Measurements from ENCODE around the gene MAP1LC3B2.
A peak's percentile ranks its signal among the peaks of the same experiment; 100 is the strongest.

The MAP1LC3B2 gene

DNA sequence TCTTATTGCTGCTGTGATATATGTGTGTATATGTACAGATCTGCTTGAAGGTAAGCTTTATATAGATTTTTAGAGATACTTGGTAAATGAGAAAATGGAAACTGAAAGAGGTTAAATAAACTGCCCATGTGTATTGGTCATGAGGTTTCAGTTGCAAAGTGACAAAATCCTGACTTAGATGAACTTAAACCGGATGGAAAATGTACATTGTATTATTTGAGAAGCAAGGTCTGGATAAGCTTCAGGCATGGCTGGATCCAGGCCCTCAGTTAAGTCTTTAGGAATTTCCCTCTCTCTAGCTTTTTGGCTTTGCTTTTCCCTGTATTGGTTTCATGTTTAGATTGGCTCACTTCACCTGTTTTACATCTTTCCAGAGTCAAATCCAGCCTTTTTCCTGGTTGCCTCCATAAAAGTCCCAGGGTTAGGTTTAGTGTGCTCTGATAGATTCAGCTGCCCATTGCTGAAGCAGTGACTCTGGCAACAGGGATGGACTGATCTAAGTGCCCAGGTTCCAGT, 21.0 kb upstream of the MAP1LC3B2 start:
- DNase-seq = no peak

DNA sequence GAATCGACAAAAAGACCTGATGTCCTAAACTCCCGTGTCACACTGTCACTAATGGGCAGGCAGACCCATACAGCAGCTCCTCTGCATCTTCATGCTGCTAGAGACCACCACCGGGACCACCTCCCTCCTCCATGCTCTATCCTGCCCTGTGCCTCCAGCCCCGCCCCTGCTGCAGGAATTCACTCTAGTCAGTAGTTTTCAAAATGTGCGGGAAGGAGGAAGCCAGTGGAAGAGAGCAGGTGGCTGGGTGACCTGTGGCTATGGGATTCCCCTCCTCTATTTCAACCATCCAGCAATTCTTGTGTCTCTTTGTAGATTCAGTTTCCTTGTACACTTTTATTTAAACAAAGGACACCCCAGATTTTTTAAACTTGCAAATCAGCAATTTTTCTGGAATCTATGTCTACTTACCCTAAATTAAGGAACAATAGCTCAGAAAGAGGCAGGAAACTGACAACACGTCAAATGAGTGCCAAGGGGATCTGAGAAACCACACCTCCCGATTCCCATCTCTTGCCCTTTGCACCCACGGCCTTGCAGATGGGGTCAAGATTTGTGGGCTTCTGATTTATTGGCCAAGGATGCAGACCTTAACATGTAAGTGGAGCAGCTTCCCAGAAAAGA, 20.4 kb upstream of the MAP1LC3B2 start:
- no peak for DNase-seq

DNA sequence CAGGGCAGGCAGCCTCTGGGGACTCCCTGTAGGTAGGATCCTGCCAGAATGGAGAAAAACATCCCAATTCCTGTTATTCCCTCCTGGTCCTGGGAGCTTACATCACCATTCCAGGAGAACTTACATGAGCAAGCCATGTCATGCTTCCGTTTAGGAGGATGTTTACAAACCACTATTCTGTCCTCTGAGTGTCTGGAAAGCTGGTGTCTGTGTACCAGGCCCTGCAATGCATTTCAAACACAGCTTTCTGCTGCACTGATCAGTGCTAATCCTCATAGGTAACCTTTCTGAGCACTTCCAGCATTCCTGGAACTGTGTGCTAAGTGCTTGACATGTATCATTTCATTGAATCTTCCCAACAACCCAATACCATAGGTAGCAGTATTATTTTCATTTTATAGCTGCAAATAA, 19.8 kb upstream of the MAP1LC3B2 start:
- no peak for DNase-seq

DNA sequence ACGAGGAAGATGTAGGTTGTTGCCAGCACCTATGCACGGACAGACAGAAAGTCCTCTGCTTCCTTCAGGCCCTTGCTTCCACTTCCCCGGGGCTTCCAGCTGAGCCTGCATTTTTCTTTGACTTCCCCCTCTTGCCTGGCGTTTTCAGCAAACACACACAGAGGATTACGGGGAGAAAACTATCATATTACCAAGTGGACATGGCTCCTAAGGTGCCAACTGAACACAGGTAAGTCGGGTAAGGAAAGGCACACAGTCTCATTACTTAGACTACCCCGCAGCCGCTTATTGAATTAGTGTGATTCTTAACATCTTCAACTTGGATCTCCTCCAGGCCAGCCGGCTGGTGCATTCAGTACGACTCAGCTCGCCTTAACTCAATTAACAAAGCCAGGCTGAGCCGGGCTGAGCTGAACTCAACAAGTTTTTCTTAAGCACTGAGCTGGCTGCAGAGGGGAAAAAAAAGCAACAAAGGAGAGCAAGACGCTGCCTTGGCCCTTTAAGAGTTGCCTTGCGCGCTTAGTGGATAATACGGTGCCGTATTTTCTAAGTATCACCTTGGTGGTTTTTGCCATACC, 19.2 kb upstream of the MAP1LC3B2 start:
- peak; percentile 36 to 47 for DNase-seq

DNA sequence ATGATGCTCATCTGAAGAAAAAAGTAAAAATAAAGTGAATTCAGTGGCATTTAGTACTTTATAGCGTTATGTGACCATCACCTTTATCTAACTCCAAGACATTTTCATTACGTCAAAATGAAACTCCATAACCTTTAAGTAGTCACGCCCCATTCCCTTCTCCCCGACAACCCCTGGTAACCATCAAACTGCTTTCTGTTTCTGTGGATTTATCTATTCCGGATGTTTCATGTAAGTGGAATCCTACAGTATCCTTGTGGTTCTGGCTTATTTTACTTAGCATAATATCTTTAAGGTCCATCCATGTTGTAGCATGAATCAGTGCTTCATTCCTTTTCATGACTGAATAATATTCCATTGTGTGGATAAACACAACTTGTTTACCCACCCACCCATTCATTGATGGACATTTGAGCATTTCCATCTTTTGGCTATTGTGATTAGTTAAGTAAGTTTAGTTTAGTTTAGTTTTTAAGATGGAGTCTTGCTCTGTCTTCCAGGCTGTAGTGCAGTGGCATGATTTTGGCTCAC, 18.5 kb upstream of the MAP1LC3B2 start:
- no peak for DNase-seq

DNA sequence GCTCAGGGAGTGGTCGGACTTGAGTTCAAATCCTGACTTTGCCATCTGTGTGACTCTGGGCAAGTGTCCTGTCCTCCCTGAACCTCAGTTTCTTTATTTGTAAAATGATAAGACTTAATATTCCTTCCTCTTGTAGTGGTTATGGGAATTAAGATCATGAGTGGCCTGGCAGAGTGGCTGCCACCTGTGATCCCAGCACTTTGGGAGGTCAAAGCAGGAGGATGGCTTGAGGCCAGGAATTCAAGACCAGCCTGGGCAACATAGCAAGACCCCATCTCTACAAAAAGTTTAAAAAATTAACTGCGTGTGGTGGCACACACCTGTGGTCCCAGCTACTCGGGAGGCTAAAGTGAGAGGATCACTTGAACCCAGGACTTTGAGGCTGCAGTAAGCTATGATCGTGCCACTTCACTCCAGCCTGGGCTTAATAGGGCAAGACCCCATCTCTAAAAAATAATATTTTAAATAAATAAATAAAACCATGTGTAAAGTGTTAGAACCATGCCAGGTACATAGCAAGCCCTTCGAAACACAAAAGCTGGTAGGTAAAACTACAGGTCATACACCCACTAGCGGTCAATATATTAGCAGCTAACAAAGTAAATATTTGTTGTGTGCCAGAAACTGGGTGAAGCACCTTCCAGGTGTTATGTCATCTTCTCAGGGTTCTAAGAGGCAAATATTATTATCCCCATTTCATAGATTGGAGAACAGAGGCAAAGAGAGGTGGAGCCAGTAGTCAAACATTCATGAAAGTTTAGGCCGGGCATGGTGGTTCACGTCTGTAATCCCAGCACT, 17.4 kb upstream of the MAP1LC3B2 start:
- DNase-seq = no peak

DNA sequence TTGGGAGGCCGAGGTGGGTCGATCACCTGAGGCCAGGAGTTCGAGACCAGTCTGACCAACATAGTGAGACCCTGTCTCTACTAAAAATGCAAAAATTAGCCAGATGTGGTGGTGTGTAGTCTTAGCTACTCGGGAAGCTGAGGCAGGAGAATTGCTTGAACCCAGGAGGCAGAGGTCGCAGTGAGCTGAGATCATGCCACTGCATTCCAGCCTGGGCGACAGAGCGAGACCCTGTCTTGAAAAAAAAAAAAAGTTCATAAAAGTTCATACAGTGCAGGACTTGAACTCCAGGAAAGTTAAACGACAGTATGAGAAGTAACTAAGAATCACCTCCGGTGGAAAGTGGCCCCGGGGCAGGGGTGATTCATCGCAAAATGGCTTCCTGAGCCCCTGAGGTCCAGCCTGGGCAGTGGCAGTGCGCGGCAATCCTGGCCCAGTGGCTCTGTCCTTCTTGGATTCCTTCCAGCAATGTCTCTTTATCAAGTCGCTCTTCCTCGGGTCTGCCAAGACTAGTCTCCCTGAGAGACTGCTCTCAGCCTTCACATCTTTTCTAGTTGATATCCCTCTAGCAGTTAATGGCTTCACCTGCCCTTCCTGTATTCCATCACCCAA, 16.7 kb upstream of the MAP1LC3B2 start:
- DNase-seq = no peak

DNA sequence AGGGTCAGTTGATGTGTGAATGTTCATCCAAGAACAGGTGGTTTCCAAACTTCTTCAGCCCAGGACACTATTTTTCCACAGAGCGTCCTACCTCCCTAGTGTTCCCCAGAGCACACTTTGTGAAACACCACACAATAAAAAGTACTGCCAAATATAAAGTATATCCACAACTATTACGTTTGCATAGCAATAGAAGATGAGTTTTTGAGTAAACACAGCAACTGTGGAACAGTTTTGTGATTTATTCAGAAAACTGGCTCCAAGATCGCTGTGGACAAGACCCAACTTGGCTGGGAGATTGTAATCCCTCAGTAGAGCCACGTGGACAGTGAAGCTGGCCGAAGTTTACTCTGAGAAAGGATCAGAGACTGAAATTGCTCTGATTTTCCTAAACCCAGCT, 14.5 kb upstream of the MAP1LC3B2 start:
- no peak for DNase-seq

DNA sequence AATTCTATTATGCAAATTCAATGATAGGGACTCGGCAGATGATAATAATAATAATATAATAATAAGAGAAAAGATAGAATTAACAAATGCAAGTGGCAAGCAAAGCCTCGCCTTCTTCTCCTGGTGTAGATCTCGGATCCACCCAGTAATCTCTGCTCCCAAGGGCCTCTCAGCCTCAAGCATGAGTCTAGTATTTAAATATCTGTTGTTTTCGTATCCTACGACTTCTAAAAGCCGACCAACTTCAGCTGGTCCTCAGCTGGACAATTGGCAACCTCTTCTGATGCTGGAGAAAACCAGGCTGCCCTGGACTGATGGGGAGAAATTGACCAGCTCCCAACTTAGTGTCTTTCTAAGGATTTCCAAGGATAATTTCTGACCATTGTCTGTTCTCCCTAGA, 14.0 kb upstream of the MAP1LC3B2 start:
- no peak for DNase-seq

DNA sequence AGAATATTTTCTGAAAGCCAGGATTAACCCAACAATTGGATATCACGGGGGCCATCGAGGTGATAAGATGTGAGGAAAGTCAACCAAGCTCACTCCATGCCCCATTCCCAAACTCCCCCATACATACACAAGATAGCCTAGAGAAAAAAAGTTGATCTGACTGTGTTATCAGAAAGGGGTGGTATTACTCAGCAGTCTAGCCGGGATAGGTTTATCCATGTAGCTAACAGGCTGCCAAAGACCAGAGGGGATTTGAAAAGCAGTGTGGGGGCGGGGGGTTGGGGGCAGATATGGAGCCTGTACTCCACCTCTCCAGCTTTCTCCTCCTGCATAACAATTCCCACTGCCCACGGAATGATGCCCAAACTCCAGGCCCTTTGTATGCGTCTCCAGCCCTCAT, 13.2 kb upstream of the MAP1LC3B2 start:
- DNase-seq = no peak

DNA sequence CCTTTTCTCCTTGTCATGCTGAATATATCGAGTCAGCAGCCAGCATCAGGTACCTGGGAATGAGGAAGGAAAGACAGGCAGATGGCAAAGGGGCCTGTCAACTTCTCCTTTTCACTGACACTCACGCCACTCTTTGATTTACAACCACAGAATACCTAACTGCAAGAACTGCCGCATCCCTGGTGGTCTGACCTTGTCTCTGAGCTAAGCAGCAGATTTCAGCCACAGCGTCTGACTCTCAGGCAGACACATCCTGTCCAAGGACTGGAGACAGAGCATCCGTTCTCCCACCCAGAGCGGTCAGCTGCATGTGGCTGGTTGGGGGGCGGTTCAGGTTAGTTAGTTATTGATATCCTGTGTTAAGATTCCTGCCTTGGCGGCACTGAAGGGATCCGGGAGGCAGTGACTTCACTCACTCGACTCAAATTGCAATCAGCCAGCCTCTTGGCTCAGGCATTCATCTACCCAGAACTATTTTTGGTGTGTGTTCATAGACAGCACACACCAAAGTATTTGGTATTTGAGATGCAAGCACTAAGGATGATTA, 11.2 kb upstream of the MAP1LC3B2 start:
- peak in 1 of 2 donors; percentile 7 for DNase-seq

DNA sequence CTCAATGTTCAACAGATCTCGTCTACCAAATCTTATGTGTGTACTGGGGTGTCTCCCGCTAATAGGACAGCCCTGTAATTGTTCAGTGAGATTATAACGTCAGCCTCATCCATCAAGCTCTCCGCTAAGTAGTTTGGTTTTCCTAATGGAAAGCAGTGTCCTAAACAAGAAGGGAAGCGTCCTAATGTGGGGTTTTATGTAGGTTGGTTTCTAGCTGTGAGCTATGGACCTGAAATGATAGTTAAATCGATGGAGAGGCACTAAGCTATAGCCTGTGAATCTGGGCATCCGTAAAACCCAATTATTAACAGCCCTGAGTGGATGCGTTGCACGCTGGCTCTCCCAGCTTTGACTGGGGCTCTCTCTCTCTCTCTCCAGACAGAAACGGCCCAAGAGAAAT, 9.2 kb upstream of the MAP1LC3B2 start:
- no peak for DNase-seq

DNA sequence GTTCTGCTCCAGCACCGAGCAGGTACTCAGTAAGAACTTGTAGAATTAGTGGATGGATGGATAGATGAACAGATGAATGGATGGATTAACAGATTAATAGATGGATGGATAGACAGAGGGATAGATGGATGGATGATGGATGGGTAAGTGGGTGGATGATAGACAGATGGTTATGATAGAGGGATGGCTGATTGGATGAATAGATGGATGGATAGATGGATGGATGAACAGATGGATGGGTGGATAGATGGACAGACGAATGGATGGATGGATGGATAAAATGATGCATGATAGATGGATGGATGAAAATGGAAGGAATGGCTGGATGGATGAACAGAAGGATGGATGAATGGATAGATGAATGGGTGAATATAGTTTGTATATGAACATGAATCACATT, 8.0 kb upstream of the MAP1LC3B2 start:
- no peak for DNase-seq

DNA sequence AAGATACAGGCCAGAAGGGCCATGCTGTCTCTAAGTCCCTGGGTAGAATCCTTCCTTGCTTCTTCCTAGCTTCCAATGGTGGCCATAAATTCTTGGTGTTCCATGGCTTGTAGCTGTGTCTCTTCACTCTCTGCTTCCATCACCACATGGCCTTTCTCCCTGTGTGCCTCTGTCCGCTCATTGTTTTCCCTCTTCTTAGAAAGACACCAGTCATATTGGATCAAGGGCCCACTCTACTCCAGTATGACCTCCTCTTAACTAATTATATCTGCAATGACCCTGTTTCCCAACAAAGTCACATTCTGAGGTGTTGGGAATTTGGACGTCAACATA, 7.6 kb upstream of the MAP1LC3B2 start:
- no peak for DNase-seq

DNA sequence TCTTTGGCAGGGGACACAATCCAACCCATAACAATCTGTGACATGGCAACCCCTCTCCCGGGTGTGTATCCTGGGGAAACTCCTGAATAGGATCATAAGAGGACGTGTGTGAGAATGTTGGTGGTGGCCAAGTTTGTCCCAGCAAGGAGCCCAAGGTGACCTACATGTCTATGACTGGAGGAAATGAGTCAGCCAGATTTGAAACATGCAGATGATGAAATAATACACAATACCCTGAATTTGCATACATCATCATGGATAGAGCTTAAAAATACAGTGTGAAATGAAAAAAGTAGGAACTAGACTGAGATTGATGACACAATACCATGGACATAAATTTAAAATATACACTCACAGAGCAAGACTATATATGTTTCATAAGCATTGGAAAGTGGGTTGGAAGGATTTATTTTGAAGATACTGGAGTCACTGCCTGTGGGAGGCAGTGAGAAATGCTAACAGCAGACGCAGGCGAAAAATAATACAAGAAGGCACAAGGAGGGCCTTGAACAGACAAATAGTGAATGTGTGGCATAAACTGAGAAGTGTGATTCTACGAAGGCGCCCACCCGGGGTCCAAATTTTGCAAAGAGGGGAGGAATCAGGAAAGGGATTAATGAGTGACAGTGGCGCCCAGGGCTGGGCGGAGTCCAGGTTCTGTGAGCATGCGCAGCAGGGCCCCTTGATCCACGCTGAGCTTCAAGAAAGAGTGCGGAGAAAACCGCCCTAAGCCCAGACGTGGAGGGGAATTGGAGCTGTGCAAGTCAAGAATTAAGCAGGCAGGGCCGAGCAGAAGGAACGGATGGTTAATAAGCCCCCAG, 7.0 kb upstream of the MAP1LC3B2 start:
- no peak for DNase-seq

DNA sequence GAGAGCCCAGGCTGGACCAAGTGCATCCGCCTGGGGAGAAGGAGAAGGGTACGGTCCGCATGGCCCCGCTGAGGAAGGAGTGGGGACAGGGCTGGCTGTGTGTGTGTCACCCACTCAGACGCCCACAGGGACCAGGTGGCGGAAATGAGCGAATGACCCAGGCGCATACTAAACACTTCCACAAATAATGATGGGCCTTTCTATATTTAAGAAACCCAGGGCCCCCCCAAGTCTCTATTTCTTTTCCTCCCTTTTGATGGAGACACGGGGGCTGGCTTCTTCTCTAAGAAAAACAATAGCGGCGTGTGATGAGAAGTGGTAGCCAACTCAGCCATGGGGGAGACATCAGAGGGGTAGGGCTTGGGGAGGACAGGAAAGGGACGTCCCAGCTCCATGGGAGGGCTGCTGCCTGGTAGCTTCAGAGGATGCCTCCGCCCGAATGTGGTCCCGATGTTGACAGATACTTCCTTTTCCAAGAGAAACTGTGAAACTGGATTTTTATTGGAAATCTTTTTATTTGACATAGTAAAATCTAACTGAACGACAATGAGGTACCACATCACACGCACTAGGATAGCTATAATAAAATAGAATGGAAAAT, 6.3 kb upstream of the MAP1LC3B2 start:
- DNase-seq = no peak

DNA sequence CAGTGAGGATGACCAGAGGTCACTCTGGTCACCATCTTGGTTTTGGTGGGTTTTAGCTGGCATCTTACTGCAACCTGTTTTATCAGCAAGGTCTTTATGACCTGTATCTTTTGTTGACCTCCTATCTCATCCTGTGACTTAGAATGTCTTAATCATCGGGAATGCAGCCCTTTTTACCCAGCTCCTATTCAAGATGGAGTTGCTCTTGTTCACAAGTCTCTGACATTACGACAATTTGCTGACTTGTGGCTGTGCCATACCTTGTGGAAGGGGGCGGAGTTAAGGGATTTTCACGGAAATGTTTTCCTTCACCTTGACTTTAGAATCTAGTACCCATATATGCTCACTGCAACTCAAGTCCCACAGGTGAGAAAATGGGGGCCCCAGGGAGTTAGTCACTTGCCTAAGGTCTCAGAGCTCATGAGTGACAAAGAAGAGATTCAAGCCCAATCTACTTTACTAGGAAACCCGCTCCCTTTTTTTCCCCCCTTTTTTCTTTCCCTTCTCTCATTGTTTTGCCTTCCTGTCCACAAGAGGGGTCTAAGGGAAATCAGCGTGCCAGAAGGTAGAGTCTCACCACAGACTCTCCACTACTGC, 2.7 kb upstream of the MAP1LC3B2 start:
- DNase-seq = no peak

DNA sequence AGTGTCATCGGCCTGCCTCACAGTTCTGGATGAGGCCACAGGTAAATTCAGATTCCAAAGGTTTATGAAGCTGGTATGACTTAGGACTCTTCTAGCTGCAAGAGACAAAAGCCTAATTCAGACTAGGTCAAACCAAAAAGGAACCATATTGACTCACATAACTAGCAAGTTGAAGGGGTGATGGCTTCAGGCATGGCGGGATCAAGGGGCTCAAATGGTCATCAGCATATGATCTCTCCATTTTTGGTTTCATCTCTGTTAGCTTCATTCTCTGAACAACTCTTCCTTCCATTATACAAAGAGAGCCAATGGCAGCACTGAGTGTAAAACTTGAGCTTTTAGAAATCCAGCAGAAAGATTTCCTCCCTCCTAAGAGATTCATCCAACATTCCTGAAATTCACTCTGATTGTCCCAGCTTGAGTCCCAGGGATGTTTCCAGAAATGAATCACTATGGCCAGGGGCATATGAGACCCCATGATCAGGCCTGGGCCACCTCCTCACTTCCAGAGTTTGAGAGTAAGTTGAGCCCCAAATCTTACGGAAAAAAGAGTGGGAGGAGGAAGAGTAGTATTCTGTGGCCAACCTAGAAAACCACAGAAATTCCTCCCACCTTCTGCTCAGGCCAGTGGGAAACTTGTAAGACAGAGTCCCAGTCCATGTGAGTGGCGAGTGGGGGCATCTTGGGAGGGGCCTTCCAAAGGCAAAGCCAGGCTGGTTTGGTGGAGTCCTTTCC, 2.0 kb upstream of the MAP1LC3B2 start:
- no peak for DNase-seq

DNA sequence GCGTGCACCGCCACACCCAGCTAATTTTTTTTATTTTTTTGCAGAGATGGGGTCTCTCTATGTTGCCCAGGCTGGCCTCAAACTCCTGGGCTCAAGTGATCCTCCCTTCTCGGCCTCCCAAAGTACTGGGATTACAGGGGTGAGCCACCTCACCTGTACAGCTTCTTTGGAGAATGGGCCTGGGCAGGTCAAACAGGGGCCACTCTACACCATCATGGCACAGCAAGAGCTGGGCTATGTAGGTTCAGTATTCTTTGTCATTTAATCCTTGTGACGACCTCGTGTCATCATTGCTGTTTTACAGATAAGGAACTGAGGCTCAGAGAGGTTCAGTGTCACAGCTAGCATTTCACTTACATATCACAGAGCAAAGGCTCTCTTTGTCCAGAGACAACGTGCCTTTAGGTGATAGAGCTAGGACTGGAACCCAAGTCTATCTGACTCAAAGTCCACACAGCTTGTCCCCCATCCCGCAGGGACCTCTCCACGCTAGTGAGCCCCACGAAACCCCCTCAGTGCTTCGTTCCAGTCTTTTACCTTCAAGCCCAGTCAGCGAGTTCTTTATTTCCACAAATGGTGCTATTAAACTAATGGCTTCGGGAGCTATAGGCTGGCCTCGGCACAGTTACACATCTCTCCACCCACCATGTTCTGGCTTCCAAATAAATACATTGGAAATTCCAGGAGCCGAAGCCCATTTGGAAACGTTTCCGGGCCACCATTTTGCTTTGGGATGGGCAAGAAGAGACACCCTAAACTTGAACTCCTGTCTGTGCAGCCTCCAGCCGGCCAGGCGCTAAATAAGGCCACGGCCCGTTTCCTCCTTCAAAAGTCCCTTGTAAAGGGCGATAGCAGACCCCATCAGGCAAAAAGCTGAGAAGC, 660 bp upstream of the MAP1LC3B2 start:
- DNase-seq = no peak
